GM19025 (cell line): ENCODE results near the gene KRT28.
"Not testable (repeated sequence)": the region's sequence is repeated elsewhere in the genome, so short reads cannot be mapped to it uniquely, and the experiment has no call there.

Experiments
- ATAC-seq: cut with Tn5 transposase; IDR thresholded peaks from one replicate; pipeline ENCODE4 v1.9.1; 2021; ENCODE audit warnings: mild to moderate bottlenecking, low read depth, moderate library complexity; ENCODE audit not compliant: unreplicated experiment

KRT28 gene

DNA sequence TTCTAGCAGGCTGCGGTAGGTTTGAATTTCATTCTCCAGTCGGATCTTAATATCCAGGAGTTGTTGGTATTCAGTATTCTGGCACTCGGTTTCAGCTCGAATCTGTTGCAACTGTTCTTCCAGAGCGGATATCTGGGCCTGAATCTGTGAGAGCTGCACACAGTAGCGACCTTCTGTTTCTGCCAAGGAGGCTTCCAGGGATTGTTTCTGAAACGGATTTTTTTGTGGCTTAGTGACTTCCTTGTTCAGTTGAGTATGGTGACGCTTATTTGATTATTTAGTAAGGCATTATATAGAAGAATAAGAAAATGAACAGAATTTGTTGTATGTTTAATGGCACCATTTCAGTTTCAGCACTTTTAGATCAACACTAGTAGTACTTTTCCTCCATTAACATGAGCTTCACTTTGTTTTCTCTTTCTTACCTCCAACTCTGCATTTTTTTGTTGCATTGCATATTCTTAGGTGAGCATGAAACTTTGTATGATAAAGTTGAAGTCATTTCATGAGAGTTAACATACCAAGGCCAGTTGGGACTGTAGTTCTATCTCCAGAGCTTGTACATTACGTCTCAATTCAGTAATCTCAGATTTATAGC, 19.9 kb upstream of the KRT28 start:
- ATAC-seq: no peak

DNA sequence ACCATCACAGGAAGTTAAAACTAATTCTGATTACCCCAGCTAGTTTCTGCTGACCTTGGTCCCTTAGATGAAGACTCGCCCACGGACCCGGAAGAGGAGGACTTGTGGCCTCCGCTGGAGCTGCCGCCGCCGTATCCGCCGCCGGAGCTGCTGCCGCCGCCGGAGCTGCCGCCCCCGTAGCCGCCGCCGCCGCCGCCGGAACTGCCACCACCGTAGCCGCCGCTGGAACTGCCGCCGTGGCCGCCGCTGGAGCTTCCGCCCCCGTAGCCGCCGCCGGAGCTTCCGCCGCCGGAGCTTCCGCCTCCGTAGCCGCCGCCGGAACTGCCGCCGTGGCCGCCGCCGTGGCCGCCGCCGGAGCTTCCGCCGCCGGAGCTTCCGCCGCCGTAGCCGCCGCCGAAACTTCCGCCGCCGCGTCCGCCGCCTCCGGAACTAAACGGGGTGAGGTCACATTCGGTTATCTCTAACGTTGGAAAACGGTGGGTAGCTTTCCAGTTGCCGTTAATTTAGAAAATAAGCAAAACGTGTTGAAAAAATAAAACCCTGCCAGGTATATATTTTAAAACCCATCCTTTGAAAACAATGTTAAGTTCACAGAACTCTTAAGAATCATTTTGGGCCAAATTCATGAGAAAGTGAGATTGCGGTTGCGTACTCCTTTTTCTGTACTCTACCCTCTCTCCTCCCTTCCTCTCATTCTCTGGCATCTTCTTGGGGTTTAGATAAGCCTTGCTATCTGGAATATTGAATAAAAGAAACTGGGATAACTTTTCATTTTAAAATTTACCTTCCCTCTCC, 19.2 kb upstream of the KRT28 start:
- ATAC-seq: peak; percentile 67

DNA sequence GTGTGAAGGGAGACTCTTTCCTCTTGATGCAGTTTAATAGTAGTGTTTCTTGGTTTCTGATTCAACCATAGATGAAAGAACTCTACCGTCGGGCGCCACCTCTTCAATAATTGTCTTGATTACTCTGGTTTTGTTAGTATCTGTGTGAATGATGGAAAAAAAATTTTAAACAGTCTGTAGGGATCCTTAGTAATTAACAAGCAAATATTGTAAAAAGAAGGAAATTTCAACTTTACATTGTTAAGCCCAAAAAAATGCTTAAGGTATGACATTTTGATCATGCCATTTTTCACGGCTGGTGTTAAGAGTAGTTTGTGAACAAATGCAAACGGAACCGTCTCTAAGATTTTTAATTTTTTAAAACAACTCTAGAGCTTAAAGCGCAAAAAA, 18.6 kb upstream of the KRT28 start:
- no peak for ATAC-seq

DNA sequence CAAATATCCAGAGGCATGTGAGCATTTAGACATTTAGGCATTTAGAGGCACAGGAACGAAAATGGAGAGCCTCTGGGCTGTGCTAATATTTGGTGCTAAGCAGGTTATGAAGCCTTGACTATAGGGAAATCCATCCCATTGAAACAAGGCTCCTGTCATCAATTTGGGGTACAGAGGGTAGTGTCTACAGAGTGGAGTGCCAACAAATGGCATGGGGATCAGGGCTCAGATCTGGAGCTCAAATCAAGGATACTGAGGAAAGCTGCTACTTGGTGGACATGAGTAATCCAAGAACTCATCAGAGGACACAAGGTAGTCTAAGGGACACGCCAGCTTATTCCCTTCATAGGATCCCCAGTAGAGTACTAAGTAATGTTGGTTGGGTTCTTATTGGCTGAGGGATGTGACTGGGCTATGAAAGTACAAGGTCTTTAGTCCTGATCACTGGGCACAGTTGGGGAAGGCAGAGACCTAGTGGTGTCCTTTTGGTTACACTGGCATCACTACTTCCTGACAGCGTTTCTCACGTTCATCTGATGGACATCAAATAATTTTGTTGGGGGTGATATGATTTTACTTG, 17.4 kb upstream of the KRT28 start:
- no peak for ATAC-seq

DNA sequence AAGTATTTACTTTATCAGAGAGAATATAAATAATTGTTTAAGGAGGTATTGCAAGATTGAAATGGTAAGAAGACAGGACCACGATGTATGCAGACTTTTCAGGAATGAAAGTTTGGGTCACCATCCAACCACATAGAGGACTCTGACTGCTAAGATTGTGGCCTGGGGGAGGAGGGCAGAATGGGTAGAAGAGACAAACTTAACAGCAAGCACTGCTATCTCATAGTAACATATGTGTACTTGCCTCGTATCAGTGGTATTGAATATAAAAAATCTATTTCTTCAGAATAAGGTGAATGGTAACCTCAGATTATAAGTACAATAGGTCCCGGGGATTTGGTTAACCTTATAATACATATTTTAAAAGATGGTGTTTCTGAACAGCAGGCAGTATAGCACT, 16.8 kb upstream of the KRT28 start:
- ATAC-seq: no peak

DNA sequence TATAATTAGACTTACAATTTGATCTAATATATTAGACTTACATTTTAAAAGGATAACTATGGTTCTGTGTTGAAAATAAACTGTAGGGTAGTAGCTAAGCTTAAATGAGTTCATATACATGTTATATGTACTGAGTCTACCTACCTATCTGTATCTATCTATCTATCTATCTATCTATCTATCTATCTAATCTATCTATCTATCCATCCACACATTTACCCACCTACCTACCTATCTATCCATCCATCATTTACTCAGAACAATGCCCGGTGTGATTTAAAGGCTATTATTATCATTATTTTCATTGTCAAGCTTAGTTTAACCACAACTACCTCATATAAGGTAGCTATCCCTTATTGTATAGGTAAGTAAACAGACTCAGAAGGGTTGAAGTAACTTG, 15.6 kb upstream of the KRT28 start:
- no peak for ATAC-seq

DNA sequence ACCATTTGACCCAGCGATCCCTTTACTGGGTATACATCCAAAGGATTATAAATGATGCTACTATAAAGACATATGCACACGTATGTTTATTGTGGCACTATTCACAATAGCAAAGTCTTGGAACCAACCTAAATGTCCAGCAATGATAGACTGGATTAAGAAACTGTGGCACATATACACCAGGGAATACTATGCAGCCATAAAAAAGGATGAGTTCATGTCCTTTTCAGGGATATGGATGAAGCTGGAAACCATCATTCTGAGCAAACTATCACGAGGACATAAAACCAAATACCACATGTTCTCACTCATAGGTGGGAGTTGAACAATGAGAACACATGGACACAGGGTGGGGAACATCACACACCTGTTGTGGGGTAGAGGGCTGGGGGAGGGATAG, 14.9 kb upstream of the KRT28 start:
- ATAC-seq: not testable (repeated sequence)

DNA sequence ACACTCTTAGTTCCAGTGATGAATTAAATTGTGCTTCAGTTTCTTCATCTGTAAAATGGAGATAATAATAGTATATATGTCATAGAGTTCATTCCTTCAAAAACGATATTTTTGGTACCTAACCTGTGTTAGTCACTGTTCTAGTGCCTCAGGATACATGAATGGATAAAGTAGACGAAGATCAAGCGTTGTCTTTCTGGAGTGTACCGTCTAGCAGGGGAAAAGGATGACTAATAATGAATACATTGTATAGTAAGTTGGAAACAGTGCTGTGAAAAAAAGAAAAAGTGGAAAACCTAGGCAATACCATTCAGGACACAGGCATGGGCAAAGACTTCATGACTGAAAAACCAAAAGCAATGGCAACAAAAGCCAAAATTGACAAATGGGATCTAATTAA, 14.0 kb upstream of the KRT28 start:
- no peak for ATAC-seq

DNA sequence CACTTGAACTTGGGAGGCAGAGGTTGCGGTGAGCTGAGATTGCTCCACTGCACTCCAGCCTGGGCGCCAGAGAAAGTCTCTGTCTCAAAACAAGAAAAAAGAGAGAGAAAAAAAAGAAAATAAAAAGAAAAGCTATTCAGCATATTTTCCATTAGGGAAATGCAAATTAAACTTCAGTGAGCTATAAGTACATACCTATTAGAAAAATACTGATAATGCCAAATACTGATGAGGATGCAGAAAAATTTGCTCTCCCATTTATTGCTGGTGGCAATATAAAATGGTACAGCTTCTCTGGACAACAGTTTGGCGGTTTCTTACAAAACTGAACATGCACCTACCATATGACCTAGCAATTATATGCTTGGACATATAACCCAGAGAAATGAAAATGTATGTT, 12.9 kb upstream of the KRT28 start:
- ATAC-seq: no peak

DNA sequence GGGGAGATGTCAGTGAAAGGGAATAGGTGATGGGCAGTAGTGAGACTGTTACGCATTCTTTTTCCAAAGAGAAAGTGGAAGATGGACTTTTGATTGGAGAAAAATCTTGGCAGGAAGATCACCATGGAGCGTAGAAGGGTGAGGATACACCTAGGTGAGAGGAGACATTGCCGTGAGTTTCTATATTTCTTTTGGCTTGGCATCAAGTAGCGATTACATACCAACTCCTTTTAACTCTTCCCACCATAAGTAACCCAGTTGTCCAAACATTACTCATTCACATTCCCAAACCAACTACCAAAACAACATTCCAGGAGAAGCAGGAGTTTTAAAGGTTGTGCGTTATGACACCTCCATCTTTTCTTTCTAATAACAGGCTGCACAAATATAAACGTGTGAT, 10.7 kb upstream of the KRT28 start:
- ATAC-seq: no peak

DNA sequence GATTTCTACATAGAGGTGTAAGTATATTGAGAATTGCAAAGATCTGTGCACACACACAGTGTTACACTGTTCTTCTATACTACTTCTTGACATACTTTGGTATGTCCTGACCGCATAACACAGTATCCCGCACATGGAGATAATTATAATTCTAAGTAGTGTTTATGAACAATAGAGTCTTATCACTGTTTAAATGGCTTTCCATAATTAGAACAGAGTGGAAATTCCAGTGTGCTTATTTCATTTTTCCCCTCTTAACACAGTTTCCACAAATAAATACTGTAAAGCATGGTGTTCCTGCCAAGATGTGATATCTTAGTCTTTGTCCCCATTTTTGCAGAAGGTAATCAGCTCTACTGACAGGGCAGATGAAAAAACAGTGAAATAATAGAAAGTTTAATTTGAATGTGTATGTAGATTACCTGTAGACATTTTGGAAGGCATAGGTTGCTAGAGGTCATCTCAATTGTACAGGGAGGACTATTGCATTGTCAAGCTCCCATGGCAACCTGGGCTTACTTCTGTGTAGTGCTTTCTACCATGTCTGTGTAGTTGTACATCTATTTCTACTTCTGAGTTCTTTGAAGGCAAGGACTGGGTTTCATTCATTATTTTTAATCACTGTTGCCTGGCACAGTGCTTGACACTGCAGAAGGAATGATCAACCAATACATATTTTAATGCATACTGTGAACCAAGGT, 10.1 kb upstream of the KRT28 start:
- no peak for ATAC-seq

DNA sequence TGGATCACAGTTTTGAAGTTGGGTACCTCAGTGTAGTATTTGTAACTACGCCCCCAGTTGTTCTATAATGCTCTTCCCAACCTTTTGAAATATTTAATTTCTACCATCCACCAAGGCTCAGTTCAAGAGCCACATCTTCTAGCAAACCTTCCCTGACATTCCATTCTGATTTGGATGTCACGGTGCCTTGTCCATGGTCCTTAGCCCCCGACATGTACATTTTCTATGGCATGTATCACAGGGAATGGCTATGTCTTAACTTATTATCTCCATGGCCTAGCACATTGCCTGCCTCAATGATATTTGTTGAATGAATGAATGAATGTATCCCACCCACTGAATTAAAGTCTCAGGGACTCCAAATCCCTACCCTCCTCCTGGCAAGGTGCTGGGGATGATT, 6.4 kb upstream of the KRT28 start:
- no peak for ATAC-seq

DNA sequence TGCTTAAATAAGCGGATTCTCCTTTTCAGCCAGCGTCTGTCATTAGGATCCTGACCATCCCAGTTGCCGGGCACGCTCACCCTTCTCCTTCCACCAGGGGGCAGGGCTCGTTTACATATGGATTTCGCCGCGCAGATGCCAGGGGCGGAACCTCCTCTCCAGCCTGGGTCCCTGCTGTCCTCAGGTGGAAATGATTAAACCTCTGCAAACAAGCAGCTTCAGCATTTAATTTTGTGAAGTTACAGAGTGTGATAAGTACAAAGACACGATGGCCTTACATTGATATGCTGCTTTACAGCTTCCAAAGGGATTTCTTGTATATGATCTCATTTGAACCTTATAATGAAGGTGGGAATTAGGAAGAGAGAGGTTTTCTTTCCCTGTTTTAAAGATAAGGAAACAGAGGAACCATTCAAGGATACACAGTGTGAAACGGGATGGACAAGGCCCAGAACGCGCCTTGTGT, 3.9 kb upstream of the KRT28 start:
- ATAC-seq: no peak

DNA sequence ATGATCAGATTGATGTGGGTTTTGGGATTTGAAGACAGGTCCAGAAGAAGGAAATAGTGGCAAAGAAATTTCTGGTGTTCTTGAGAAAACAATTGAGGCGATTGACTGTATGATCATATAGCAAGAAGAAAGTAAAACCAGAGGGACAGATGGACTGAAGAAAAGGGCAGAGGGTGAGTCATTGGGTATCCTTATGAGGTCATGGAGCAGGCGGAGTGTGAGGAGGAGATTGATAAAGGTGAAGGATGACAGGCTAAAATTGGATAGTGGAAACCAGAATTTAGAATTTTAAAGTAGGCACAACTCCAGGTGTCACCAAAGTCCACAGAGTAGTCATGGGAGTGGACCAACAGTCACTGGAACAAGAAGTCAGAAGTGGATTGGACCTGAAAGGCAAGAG, 1.4 kb upstream of the KRT28 start:
- ATAC-seq: no peak

DNA sequence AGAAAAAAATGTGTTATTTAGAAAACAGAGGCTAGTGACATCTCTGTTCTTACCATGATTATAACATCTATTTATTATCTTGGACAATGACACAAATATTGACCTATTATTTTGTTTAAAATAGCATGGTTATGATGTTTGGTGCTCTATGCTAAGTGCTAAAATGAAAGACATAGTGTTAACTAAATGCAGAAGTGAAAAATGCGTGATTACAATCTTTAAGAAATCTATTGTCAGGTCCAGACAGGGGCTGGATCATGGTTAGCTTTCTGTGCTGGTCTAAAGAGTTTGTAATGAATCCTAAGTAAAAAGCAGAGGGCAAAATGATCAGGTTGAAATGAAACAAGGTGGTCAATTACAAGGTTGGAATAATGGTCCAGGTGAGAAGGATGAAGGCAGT, 622 bp upstream of the KRT28 start:
- no peak for ATAC-seq

DNA sequence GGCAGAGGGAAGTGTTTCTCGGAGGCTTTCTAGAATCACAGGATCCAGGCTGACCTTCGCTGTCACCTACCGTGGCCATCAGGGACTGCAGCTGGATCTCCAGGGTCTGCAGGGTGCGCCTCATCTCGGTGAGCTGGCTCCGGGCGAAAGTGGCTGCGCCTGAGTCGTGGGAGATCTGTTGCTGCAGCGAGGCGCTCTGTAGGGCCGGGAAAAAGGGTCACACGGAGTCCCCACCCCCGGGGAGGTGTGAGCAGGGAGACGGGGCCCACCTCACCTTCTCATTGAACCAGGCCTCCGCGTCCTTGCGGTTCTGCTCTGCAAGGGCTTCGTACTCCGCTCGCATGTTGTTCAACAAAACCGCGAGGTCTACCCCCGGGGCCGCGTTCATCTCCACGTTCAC, 2.9 kb downstream of the KRT28 start:
- no peak for ATAC-seq

DNA sequence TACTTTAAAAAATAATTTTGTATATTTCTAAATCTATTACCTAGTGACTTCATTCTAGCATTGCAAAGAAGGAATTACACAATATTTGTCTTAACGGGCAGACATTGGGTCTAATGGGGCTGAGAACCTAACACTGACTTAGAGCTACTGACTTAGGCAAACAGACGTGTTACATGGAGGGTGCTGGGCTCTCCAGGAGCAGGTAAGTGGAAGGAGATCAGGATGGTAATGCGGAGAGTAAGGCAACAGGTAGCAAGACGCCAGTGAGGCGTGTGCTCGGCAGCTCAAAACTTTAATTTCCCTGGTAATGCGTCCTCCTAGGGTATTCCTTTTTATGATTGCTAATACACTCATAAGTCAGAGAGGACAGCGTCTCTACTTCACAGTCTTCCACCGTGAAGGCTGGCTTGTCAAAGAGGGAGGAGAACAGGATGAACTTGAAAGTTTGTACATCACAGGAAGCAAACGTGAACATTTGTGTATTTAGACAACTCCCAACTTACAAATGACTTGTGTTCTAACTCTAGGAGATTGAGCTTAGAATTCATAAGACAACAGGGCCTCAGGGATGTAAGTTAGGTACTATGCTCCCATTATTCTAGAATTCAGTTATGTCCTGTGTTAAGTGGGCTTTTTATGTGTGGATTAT, 4.6 kb downstream of the KRT28 start:
- ATAC-seq: no peak

DNA sequence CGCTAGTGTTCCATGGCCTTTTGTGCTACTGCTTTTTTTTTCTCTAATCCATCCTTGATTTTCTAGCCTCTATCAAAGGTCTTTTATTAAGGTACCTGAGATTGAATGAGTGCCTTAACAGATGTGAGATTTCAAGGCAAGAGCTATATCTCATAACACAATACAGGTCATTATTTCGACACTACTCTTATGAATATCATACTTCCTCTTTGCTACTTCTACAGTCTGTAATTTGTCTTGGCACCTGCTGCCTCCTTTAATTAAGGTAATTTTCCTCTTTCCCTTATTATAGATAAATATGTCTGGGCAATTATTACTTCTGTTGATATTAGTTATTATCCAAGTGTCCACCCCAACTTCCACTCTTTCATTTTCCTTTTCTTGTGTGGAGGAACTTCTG, 5.3 kb downstream of the KRT28 start:
- ATAC-seq: no peak

DNA sequence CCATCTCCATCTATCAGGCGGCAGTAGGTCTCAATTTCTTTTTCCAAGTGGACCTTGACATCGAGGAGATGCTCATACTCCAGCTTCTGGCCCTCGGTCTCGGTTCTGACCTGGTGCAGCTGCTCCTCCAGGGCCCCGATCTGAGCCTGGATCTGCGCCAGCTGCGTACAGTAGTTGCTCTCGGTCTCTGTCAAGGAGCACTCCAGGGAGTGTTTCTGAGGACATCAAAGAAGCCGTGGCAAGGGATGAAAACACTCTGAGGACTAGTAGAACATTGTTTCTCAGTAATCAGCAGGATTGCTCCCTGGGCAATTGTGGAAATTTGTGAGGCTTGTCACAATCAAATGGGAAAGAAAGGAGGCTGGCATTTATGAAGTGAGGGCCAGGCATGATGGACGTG, 5.9 kb downstream of the KRT28 start:
- ATAC-seq: no peak

DNA sequence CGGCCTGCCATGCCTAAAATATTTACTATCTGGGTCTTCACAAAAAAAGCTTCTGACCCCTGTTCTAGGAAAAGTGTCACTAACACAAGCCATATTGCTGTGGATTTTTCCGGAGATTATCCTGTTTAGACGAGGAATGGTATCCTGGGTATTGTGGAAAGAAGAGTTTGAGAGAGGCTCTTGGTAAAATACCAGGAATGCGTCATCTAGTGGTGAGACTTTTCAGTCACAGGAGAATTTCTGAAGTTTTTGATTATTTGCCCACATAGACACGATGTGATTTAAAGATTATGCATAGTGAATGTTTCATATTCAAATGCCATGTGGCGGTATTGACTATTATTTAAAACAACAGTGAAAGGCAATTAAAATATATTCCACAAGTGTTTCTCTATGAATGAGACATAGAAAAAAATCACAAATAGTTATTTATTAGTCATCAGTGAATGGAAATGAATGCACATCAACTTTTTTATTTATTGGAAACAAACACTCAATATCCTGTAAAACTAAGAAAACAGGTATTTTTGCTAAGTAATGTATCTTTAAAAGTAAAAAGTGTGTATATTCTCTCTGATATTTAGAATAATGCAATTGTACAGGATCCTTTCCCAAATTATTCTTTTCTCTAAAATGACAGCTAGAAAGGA, 7.8 kb downstream of the KRT28 start:
- ATAC-seq: no peak
